DMS79 treated with DMSO at 0.1 percent for 48 hours (cell line): ENCODE results near the gene IFNA13.
A peak's percentile ranks its signal among the peaks of the same experiment; 100 is the strongest.
"Not testable (repeated sequence)": the region's sequence is repeated elsewhere in the genome, so short reads cannot be mapped to it uniquely, and the experiment has no call there.

Source experiments
- DNase-seq: peaks from one replicate; lab custom pipeline; 2025; lab: John Stamatoyannopoulos, UW

The IFNA13 gene

GRCh38 chr9:21367957-21368356 lies at the start of gene IFNA13:
TSS of gene IFNA13 (minus strand) at chr9:21368057. CDS start at chr9:21368010, 47 bp downstream.
- no peak for DNase-seq

DNA sequence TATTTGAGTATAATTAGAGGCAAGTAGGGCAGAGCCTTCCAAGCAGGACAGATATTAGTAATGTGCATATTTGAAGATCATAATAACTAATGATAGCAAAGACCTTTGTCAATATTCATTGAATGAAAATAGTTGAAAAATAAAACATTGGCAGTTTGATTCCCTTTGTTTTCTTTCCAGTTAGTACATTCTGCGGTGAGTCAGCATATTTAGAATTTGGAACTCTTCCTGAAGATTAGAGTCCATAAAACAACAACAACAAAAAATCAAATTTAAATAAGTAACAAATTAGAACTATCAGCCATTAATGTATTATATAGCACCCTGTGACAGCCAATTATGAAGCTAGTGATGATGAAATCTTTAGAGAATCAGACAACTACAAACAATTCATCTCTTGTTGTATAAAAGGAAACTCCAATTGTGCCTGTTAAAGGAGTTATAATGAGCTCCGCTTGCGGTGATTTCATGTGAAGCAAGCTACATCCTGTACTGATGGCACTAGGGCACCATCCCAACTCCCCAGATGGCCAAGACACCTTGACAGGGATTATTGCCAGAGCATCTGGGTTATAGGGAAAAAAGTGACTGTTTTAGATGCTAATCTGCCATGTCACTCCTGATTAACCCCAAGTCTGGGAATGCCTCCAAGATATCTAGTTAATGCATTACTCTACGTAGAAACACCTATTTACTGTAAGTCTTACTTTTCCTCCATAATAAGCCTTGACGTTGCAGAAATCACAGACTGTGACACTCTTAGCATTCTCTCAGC lies 47.8 kb upstream of the IFNA13 start:
- no peak for DNase-seq

GRCh38 chr9:21414220-21414940 lies 46.5 kb upstream of the IFNA13 start:
- DNase-seq, result no peak

- no peak for DNase-seq
Measured at GRCh38 chr9:21413624-21414023, 45.8 kb upstream of the IFNA13 start.

DNA sequence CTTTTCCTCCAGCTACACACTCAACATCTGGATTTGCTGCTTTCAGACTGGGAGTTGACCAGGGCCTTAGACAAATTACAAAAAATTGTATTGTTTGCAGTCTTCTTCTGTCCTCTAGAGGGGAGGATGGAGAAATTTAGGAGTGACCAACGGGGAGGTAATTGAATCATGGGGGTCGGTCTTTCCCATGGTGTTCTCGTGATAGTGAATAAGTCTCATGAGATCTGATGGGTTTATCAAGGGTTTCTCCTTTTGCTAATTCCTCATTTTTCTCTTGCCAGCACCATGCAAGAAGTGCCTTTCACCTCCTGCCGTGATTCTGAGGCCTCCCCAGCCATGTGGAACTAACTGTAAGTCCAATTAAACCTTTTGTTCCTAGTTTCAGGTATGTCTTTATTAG lies 45.3 kb upstream of the IFNA13 start:
- no peak for DNase-seq

DNA sequence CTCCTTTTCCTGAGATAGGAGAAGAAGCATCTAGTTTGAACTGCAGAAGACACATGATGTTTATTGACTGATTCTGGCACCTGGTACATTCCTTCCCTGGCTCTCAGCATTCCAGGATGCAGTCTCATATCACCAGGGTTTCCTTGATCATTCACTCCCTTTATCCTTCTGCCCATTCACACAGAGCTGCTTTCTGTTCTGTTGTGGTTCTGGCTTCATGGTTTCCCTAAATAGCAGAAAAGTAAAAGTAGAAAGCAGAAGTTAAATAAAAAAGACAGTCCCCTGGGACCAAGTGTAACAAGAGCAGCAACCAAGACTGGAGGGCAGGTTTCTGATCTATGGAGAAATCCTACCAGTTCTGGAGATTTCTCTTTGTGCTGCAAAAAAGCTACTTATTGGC lies 44.2 kb upstream of the IFNA13 start:
- DNase-seq, result no peak

GRCh38 chr9:21408817-21409216 lies 41.0 kb upstream of the IFNA13 start, which contains the start of gene IFNA8:
TSS of gene IFNA8 (plus strand) at chr9:21409117. CDS start at chr9:21409177, 60 bp downstream.
- no peak for DNase-seq

DNA sequence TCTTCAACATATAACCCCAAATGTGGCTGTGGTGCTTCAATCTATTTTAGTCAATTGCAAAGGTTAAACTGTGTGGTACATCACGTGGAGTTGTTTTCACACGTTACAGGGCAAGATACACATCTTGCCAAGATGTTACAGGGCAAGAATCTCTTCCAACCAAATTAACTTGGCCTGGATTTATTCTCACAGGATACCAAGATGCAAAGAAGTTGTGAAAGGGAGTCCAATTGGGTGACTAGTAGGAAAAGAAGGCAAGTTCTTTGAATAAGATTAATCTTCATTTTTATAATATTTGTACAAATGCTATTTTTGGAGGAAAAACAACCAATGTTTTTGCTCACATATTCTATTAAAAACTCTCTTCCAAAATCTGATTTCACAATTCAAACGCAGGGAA lies 36.3 kb upstream of the IFNA13 start:
- DNase-seq, result no peak

DNA sequence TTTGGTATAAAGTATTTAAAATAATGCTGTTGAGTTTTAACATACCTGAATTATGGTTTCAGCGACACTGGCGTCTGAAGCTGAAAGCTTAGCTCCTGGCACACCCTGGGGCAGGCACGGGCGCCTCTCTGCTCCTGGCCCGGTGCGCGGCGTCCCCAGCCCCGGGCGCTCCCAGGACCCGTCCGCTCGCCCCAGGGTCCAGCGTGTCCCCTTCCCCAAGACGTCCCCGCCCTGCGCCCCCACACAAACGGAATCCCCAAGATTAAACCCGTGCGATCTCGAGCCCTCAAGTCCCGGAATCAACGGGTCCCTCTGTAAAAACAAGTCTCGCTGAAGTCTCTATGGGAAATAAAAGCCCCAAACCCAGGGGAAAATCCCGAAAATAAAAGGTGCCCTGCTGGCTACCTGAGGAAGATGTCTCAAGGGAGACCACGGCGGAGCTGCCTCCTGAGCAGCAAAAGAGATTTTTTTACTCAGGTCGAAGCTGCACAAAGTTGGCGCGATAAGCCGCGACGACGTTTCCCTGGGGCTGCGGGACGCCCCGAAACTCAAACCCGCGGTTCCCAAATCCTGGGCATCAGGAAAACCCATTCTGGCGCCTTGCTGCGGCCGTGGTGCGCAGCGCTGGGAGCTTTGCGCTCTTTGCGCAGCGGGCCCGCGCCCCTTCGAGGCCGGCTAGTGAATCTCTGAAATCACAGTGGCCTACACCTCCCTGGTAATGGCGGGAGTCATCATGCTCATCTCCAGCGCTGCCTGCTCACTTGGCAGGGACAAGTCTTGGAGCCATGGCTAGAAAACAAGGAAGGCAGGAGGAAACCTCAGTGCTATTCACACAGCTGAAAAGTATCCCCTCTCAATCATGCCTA lies 34.8 kb upstream of the IFNA13 start:
- no peak for DNase-seq

GRCh38 chr9:21399956-21400355 lies 32.1 kb upstream of the IFNA13 start:
- DNase-seq, result no peak

DNA sequence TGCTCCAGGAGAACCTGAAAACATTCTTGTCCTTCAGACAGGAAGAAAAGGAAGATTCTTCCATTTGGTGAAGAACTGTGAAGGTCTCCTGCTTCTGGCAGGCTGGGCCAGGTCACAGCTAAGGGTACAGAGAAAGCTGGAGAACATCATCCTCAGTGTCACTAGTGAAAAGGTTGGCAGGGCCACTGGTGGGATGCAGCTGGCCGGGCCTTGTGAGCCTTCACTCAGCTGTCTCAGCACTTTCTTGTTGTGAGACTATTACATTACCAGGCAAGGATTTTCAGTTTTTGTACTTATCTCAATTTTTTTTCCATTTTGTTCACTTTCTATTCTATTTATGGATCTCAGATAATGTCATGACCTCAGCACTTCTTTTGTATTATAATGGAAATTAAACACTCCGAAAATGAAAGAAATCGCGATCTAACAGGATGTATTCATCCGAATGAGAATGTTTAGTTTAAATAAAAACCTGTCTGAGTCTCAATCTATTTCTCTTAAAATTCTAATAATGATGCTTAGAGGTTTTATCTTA lies 31.2 kb upstream of the IFNA13 start:
- no peak for DNase-seq

DNA sequence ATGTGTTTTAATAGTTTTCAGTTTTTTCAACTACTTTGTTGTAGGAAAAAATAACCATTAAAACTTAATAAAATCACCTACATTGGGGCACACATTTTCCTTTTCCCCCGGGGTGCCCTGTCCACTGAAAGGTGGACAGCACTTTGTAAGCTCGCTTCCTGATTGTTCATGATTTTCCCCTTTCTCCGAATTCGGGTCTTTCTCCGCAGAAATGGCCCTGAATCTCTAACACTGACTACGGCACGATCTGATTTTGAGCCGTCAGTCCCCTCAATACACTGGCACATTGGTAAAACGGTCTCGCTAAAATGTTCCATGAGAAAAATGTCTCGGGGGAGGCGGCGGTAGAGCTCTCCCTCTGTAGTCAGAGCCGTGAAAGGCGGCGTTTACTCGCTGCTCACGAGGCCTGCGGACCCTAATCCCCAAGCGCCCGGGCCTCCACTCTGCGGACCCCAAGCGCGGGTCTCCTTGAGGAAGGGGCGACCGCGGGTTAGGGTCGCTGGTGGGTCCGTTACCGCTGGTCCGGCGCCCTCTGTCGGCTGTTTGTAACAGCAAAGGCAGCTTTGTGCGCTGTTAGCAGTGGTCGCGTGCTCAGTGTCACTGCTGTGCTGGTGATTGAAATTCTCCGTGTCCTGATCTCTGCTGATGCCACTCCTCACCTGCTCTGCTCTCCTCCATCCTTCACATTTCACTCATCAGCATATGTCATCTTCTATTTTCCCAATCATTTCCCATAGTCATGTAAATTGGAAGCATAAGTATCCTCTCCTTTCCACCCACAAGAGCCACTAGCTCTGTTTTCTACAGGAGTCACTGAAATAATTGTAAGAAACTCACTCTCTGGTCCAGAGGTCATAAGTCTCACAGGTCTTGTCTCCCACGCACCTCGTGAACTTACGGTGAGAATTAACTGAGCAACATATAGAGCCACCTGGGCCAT lies 28.2 kb upstream of the IFNA13 start:
- DNase-seq, result peak; percentile 10

- no peak for DNase-seq
Measured at GRCh38 chr9:21392270-21392669, 24.4 kb upstream of the IFNA13 start.

- no peak for DNase-seq
Measured at GRCh38 chr9:21385131-21385670, 17.3 kb upstream of the IFNA13 start, which contains the start of gene IFNA2. TSS of gene IFNA2 (minus strand) at chr9:21385398. CDS start at chr9:21385329, 69 bp downstream.

DNA sequence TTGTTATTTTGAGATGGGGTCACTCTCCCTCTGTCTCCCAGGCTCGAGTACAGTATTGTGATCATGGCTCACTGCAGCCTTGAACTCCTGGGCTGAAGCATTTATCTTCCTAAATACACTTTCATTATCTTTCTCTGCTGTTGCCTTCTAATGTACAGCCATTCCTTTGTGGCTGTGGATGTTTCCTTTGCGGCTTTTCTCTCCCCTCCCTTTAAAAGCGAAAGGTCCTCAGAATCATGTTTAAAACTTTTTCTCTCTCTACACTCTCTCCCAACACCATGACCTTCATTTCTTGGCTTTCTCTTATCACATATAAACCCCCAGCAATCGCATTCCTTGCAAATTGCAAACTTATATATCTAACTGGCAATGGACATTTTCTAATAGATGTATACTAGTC lies 15.8 kb upstream of the IFNA13 start:
- DNase-seq, result no peak

DNA sequence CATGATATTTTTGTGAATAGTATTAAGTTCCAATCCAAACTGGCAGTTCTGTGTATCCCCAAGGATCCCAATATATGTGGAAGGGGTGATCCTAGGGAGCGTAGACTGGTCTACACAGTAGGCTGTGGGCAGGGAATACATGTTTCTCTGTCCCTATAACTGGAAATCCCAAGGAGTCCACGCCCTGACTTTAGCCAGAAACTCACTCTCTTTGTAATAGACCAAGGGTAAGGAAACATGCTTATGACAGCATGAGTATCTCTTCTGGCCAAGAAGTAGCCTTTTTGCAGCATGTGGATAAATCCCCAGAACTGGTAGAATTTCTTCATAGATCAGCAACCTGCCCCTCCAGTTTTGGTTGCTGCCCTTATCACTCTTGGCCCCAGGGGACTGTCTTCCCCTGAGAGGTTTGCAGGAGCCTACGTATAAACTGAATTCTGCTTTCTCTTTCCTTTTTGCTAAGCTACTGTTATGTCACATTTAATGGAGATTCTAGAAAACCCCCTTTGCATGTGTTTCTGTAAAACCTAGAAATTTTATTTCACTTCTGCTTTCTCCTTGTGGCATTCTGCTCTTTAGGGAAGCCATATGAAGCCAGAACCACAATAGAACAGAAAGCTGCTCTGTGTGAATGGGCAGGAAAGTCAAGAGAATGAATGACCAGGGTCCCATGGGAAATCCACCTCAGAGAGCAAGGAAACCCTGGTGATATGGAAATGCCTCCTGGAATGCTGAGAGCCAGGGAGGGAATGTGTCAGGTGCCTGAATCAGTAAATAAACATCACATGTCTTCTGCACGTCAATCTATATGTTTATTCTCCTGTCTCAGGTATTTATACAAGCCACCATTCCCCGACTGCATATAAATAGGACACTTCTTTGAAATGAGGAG lies 13.8 kb upstream of the IFNA13 start:
- DNase-seq, result no peak

- DNase-seq, result not testable (repeated sequence)
Measured at GRCh38 chr9:21371467-21371866, 3.6 kb upstream of the IFNA13 start.

GRCh38 chr9:21367169-21367568 lies 688 bp downstream of the IFNA13 start:
- not testable (repeated sequence) for DNase-seq

DNA sequence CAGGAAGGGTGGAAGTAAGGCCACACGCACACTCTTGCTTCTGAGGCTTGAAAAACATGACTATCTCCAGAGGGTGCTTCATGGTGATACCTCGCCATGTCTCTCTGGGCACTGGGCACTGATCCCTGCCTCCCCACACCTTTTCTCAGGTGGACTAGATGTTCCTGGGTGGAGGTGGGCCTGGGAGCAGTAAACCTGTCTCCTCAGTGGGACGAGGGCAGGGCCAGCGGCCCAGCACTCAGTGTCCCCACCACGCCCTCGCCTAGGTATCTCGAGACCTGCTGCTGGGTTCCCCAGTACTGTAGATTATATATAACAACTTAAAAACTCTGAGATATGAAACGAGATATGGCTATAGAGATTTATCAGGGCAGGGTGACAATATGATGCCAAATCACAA lies 5.6 kb downstream of the IFNA13 start:
- no peak for DNase-seq
